Measurements from ENCODE around the gene CLSTN1. TPM values are rescaled to one million over a fixed set of nuclear protein-coding genes. Genes with fewer than 3 reads are reported as not detected.

CLSTN1 gene
- total and polyA plus RNA-seq, 2 of the 13 experiments (the other 11 are each of a cell fraction or from before 2014, with no cell fraction given): 19.7 to 29.8 TPM

- no peak for TF ChIP-seq MAX (IDR thresholded peaks at IDR 0.05)
- 0 out of 2 replicates have a peak, but pooled peaks have one; percentile 21 for TF ChIP-seq HIVEP1 (CRISPR knock-in tag; IDR thresholded peaks at IDR 0.05)
- TF ChIP-seq ZNF691 (CRISPR knock-in tag; IDR thresholded peaks at IDR 0.05; ENCODE audit: borderline replicate concordance, low read depth): no peak
- TF ChIP-seq ZBTB43 (CRISPR knock-in tag; conservative IDR thresholded peaks at IDR 0.05): no peak
- no peak for TF ChIP-seq ZNF646 (CRISPR knock-in tag; IDR thresholded peaks at IDR 0.05)
- no peak for TF ChIP-seq ZNF432 (CRISPR knock-in tag; IDR thresholded peaks at IDR 0.05; ENCODE audit: borderline replicate concordance)
- TF ChIP-seq KDM2A (CRISPR knock-in tag; IDR thresholded peaks at IDR 0.05; ENCODE audit: borderline replicate concordance, low read depth): no peak
- no peak for TF ChIP-seq NFKB2 (CRISPR knock-in tag; IDR thresholded peaks at IDR 0.05; ENCODE audit: borderline replicate concordance)
- peak; percentile 18 for TF ChIP-seq SRSF1 (optimal IDR thresholded peaks at IDR 0.05; ENCODE audit: low read depth, low read length)
- no peak for TF ChIP-seq ZNF24 (IDR thresholded peaks at IDR 0.05)
- no peak for TF ChIP-seq PCBP1 (IDR thresholded peaks at IDR 0.05; ENCODE audit: borderline replicate concordance, low read depth, low read length)
- TF ChIP-seq FUBP1 (CRISPR knock-in tag; IDR thresholded peaks at IDR 0.05; ENCODE audit: borderline replicate concordance): peak; percentile 68; the same call in 1 of the 2 replicates
- no peak for TF ChIP-seq CENPBD1 (CRISPR knock-in tag; IDR thresholded peaks at IDR 0.05; ENCODE audit: borderline replicate concordance, low read depth)
- no peak for TF ChIP-seq RELA (CRISPR knock-in tag; IDR thresholded peaks at IDR 0.05)
- TF ChIP-seq HCFC1 (IDR thresholded peaks at IDR 0.05; ENCODE audit: low read depth, low read length): no peak
Observed at GRCh38 chr1:9716404-9717192, 107.2 kb downstream of the CLSTN1 start (continued).

Data from HepG2 (cell line).